Measurements from ENCODE around the gene CABYR. TPM values are rescaled to one million over a fixed set of nuclear protein-coding genes. Genes with fewer than 3 reads are reported as not detected.

The CABYR gene
- polyA plus RNA-seq, 1 donor (not counting 4 experiments of a cell fraction or from before 2014, with no cell fraction given), result 7.7 TPM

DNA sequence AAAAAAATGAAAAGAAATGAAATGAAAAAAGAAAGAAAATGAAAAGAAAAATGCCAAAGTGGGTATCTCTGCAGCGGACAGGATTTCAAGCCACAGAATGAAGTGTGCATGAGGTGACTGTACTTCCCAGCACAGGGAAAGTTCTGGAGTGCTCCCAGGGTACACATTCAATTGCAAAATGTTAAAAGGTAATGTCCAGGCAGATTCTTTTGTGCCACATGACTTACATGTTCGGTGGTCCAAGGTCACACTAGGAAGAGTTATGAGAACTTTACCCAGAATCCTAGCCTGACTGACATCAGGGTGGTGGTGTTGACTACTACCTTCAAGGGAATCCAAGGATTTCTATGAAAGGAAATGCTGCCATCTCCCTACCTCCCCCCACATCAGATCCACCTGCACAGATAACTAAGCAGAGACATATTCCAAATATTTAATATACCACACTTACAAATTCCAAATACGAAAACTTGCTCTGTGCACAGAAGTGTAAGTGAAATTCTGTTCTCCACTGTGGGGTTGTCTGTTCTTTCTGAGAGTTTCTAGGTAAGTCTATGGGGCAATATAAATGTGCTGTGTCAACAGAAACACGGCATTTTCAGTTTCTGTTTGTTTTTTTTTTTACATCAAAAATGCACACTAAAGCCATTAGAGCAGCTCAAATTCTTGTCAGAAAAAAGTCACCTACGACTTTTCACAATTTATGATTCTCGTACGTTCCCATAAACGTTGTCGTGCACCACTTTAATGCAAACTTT, 56.6 kb downstream of the CABYR start:
- TF ChIP-seq, protein P1, sequence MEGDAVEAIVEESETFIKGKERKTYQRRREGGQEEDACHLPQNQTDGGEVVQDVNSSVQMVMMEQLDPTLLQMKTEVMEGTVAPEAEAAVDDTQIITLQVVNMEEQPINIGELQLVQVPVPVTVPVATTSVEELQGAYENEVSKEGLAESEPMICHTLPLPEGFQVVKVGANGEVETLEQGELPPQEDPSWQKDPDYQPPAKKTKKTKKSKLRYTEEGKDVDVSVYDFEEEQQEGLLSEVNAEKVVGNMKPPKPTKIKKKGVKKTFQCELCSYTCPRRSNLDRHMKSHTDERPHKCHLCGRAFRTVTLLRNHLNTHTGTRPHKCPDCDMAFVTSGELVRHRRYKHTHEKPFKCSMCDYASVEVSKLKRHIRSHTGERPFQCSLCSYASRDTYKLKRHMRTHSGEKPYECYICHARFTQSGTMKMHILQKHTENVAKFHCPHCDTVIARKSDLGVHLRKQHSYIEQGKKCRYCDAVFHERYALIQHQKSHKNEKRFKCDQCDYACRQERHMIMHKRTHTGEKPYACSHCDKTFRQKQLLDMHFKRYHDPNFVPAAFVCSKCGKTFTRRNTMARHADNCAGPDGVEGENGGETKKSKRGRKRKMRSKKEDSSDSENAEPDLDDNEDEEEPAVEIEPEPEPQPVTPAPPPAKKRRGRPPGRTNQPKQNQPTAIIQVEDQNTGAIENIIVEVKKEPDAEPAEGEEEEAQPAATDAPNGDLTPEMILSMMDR (optimal IDR thresholded peaks at IDR 0.05 in 1 of 3, IDR thresholded peaks at IDR 0.05 in 1 of 3, conservative IDR thresholded peaks at IDR 0.05 in 1 of 3; ENCODE audit: extremely low read depth in 1 of 3, insufficient read depth in 2 of 3, low read length in 3 of 3), result no peak
- TF ChIP-seq EZH2 (IDR thresholded peaks at IDR 0.05; ENCODE audit: low read length), result no peak
- Histone ChIP-seq H3K4me3 (ENCODE audit: control insufficient read depth in 2 of 3, extremely low read depth in 1 of 3, insufficient read depth in 2 of 3, low read depth in 1 of 3, low read length in 3 of 3) (no peak overlapping the region), H4K20me1 (ENCODE audit: control insufficient read depth, extremely low read depth, insufficient read depth, low read length) (no peaks in the 10 kb centered on the region), H3K27ac (ENCODE audit: control insufficient read depth, insufficient read depth, low read length) (no peak overlapping the region), H3K36me3 (ENCODE audit: control insufficient read depth in 2 of 2, extremely low read depth in 1 of 2, insufficient read depth in 2 of 2, low read length in 2 of 2) (peaks cover 0 to 3% of the 10 kb centered on the region in 2 experiments), H3K9me3 (ENCODE audit: control insufficient read depth, low read depth, low read length) (no peaks in the 10 kb centered on the region), H3K4me2 (ENCODE audit: control insufficient read depth, extremely low read depth, insufficient read depth, low read depth, low read length) (no peak overlapping the region), H2AFZ (ENCODE audit: control insufficient read depth, low read length) (no peak overlapping the region), H3K27me3 (ENCODE audit: control insufficient read depth, extremely low read depth, insufficient read depth, low read length) (no peaks in the 10 kb centered on the region), H3K9ac (ENCODE audit: control insufficient read depth, extremely low read depth, insufficient read depth, low read length) (no peak overlapping the region), H3K4me1 (ENCODE audit: control insufficient read depth, extremely low read depth, insufficient read depth, low read length) (peaks cover 12% of the 10 kb centered on the region), H3K79me2 (ENCODE audit: control insufficient read depth, insufficient read depth, low read length) (no peaks in the 10 kb centered on the region), H3K9me1 (ENCODE audit: control insufficient read depth, extremely low read depth, insufficient read depth, low read length) (no peaks in the 10 kb centered on the region)
- DNase-seq (ENCODE audit: low read depth, low spot score), result no peak
- dilution Hi-C loops (cut with MboI; ENCODE audit: extremely low pct_ligation_motif_present, low sequenced_read_pairs), result no loop called here
- no peak for FAIRE-seq

DNA sequence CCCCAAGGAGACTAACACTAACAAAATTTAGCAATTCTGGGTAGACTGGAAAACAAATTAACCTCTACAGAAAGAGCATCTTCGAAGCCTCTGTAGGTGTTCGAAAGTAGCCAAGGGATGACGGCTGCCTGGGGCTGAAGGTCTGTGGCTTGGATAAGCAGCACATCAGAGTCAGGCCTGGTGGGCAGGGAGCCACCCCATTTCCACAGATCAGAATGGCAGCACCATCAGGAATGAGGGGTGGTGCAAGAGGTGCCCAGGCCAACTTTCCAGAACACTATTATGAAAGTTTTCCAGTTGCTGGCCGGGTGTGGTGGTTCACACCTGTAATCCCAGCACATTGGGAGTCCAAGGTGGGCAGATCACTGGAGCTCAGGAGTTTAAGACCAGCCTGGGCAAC, 57.9 kb downstream of the CABYR start:
- Histone ChIP-seq H3K27me3 (ENCODE audit: control insufficient read depth, extremely low read depth, insufficient read depth, low read length) (no peaks in the 10 kb centered on the region), H3K9me1 (ENCODE audit: control insufficient read depth, extremely low read depth, insufficient read depth, low read length) (no peaks in the 10 kb centered on the region), H2AFZ (ENCODE audit: control insufficient read depth, low read length) (no peak overlapping the region), H3K9ac (ENCODE audit: control insufficient read depth, extremely low read depth, insufficient read depth, low read length) (no peak overlapping the region), H3K36me3 (ENCODE audit: control insufficient read depth in 2 of 2, extremely low read depth in 1 of 2, insufficient read depth in 2 of 2, low read length in 2 of 2) (peaks cover 0 to 3% of the 10 kb centered on the region in 2 experiments), H3K9me3 (ENCODE audit: control insufficient read depth, low read depth, low read length) (no peaks in the 10 kb centered on the region), H3K27ac (ENCODE audit: control insufficient read depth, insufficient read depth, low read length) (no peak overlapping the region), H4K20me1 (ENCODE audit: control insufficient read depth, extremely low read depth, insufficient read depth, low read length) (no peaks in the 10 kb centered on the region), H3K4me3 (ENCODE audit: control insufficient read depth in 2 of 3, extremely low read depth in 1 of 3, insufficient read depth in 2 of 3, low read depth in 1 of 3, low read length in 3 of 3) (no peak overlapping the region), H3K79me2 (ENCODE audit: control insufficient read depth, insufficient read depth, low read length) (no peaks in the 10 kb centered on the region), H3K4me1 (ENCODE audit: control insufficient read depth, extremely low read depth, insufficient read depth, low read length) (no peaks in the 10 kb centered on the region), H3K4me2 (ENCODE audit: control insufficient read depth, extremely low read depth, insufficient read depth, low read depth, low read length) (no peak overlapping the region)
- TF ChIP-seq, protein P1 (optimal IDR thresholded peaks at IDR 0.05 in 1 of 3, IDR thresholded peaks at IDR 0.05 in 1 of 3, conservative IDR thresholded peaks at IDR 0.05 in 1 of 3; ENCODE audit: extremely low read depth in 1 of 3, insufficient read depth in 2 of 3, low read length in 3 of 3), result no peak
- no peak for TF ChIP-seq EZH2 (IDR thresholded peaks at IDR 0.05; ENCODE audit: low read length)
- no peak for DNase-seq (ENCODE audit: low read depth, low spot score)
- dilution Hi-C loops (cut with MboI; ENCODE audit: extremely low pct_ligation_motif_present, low sequenced_read_pairs), result no loop called here
- no peak for FAIRE-seq

Data from keratinocyte (primary cell).